ENCODE results near the gene IL24.

IL24 gene

GRCh38 chr1:206880314-206880713, 16.9 kb upstream of the IL24 start:
- no peak for DNase-seq (ENCODE audit: low read depth)

- DNase-seq (ENCODE audit: low read depth): no peak
Measured at GRCh38 chr1:206882555-206882954, 14.7 kb upstream of the IL24 start.

GRCh38 chr1:206883160-206883559, 14.1 kb upstream of the IL24 start:
- no peak for DNase-seq (ENCODE audit: low read depth)

GRCh38 chr1:206883876-206884275, 13.4 kb upstream of the IL24 start:
- DNase-seq (ENCODE audit: low read depth): no peak

GRCh38 chr1:206885341-206886060, 11.7 kb upstream of the IL24 start:
- DNase-seq (ENCODE audit: low read depth): no peak

GRCh38 chr1:206886831-206887230, 10.4 kb upstream of the IL24 start:
- no peak for DNase-seq (ENCODE audit: low read depth)

- DNase-seq (ENCODE audit: low read depth): peak; percentile 56
Measured at GRCh38 chr1:206887701-206888100, 9.5 kb upstream of the IL24 start.

- DNase-seq (ENCODE audit: low read depth): peak; percentile 76
Measured at GRCh38 chr1:206890125-206891060, 6.8 kb upstream of the IL24 start.

GRCh38 chr1:206891412-206891811, 5.8 kb upstream of the IL24 start:
- no peak for DNase-seq (ENCODE audit: low read depth)

GRCh38 chr1:206892351-206892984, 4.8 kb upstream of the IL24 start:
- DNase-seq (ENCODE audit: low read depth): peak; percentile 69

- DNase-seq (ENCODE audit: low read depth): no peak
Measured at GRCh38 chr1:206893380-206893779, 3.9 kb upstream of the IL24 start.

- no peak for DNase-seq (ENCODE audit: low read depth)
Measured at GRCh38 chr1:206895325-206895724, 1.9 kb upstream of the IL24 start.

GRCh38 chr1:206895837-206896242, 1.4 kb upstream of the IL24 start:
- peak; percentile 89 for DNase-seq (ENCODE audit: low read depth)

- DNase-seq (ENCODE audit: low read depth): no peak
Measured at GRCh38 chr1:206896261-206896660, 982 bp upstream of the IL24 start.

- DNase-seq (ENCODE audit: low read depth): peak; percentile 81
Measured at GRCh38 chr1:206898089-206898914, 1.1 kb downstream of the IL24 start.

- no peak for DNase-seq (ENCODE audit: low read depth)
Measured at GRCh38 chr1:206898915-206899431, 1.7 kb downstream of the IL24 start.

- no peak for DNase-seq (ENCODE audit: low read depth)
Measured at GRCh38 chr1:206899717-206900116, 2.5 kb downstream of the IL24 start.

GRCh38 chr1:206900149-206900548, 2.9 kb downstream of the IL24 start:
- DNase-seq (ENCODE audit: low read depth): no peak

GRCh38 chr1:206901944-206902343, 4.7 kb downstream of the IL24 start:
- no peak for DNase-seq (ENCODE audit: low read depth)

- DNase-seq (ENCODE audit: low read depth): no peak
Measured at GRCh38 chr1:206902702-206903101, 5.5 kb downstream of the IL24 start.

- DNase-seq (ENCODE audit: low read depth): peak; percentile 55
Measured at GRCh38 chr1:206903687-206904086, 6.4 kb downstream of the IL24 start.

All from EH (cell line).